ENCODE measurements around the gene C10orf53. TPM values are rescaled to one million over a fixed set of nuclear protein-coding genes. Genes with fewer than 3 reads are reported as not detected.

C10orf53 gene
- total RNA-seq, 2 experiments from 2014 or later, result not detected

- H3K9me3 ChIP-seq (ENCODE audit: control insufficient read depth in 1 of 2, insufficient read depth in 1 of 2, low read length in 2 of 2), result peaks cover 0 to 15% of the 10 kb centered on the region in 2 experiments
- peaks cover 26 to 45% of the 10 kb centered on the region in 2 experiments for H3K27me3 ChIP-seq (ENCODE audit: control insufficient read depth in 1 of 2, insufficient read depth in 2 of 2, low read length in 2 of 2)
- H3K27me3 Mint-ChIP-seq, result peaks cover 72% of the 10 kb centered on the region
- no peak overlapping the region for H3K27ac ChIP-seq (ENCODE audit: low read depth in 1 of 2, low read length in 2 of 2)
- H3K4me3 ChIP-seq (ENCODE audit: low read length), result no peak overlapping the region
- H3K4me1 Mint-ChIP-seq (ENCODE audit: low read depth), result no peaks in the 10 kb centered on the region
- POLR2A ChIA-PET, result no interaction called here
- no peaks in the 10 kb centered on the region for H3K36me3 ChIP-seq (ENCODE audit: insufficient read depth, low read length)
- peaks cover 6% of the 10 kb centered on the region for H3K9me3 Mint-ChIP-seq
- ATAC-seq (ENCODE audit: poor library complexity) (no peak), DNase-seq (no peak)
- no peaks in the 10 kb centered on the region for H3K4me1 ChIP-seq (ENCODE audit: insufficient read depth, low read length)
- TF ChIP-seq CTCF (IDR thresholded peaks at IDR 0.05), result no peak
- no peaks in the 10 kb centered on the region for H3K36me3 Mint-ChIP-seq (ENCODE audit: low read depth)
- H3K27ac Mint-ChIP-seq, result no peak overlapping the region
- intact Hi-C loops (cut with DNase I, micrococcal nuclease), result no loop called here
- CTCF ChIA-PET, result no interaction called here
- H3K4me3 Mint-ChIP-seq, result no peak overlapping the region
These were observed 9.5 kb downstream of the C10orf53 start for GRCh38 chr10:49688920-49689319.

- ATAC-seq (ENCODE audit: poor library complexity) (no peak), DNase-seq (no peak)
- H3K4me3 Mint-ChIP-seq, result no peak overlapping the region
- ChIA-PET CTCF (no interaction called here), POLR2A (no interaction called here)
- peaks cover 79% of the 10 kb centered on the region for H3K27me3 Mint-ChIP-seq
- H3K9me3 Mint-ChIP-seq, result peaks cover 6% of the 10 kb centered on the region
- Histone ChIP-seq H3K27me3 (ENCODE audit: control insufficient read depth in 1 of 2, insufficient read depth in 2 of 2, low read length in 2 of 2) (peaks cover 26 to 45% of the 10 kb centered on the region in 2 experiments), H3K36me3 (ENCODE audit: insufficient read depth, low read length) (no peaks in the 10 kb centered on the region), H3K9me3 (ENCODE audit: control insufficient read depth in 1 of 2, insufficient read depth in 1 of 2, low read length in 2 of 2) (peaks cover 0 to 15% of the 10 kb centered on the region in 2 experiments), H3K27ac (ENCODE audit: low read depth in 1 of 2, low read length in 2 of 2) (no peak overlapping the region), H3K4me3 (ENCODE audit: low read length) (no peak overlapping the region), H3K4me1 (ENCODE audit: insufficient read depth, low read length) (no peaks in the 10 kb centered on the region)
- no peak for TF ChIP-seq CTCF (IDR thresholded peaks at IDR 0.05)
- H3K4me1 Mint-ChIP-seq (ENCODE audit: low read depth), result no peaks in the 10 kb centered on the region
- intact Hi-C loops (cut with DNase I, micrococcal nuclease), result no loop called here
- no peaks in the 10 kb centered on the region for H3K36me3 Mint-ChIP-seq (ENCODE audit: low read depth)
- H3K27ac Mint-ChIP-seq, result no peak overlapping the region
These were observed 10.5 kb downstream of the C10orf53 start for GRCh38 chr10:49689882-49690510.

- intact Hi-C loops (cut with DNase I, micrococcal nuclease), result no loop called here
- Mint-ChIP-seq H3K4me1 (ENCODE audit: low read depth) (no peaks in the 10 kb centered on the region), H3K9me3 (peaks cover 3% of the 10 kb centered on the region), H3K27me3 (peaks cover 83% of the 10 kb centered on the region), H3K27ac (no peak overlapping the region), H3K36me3 (ENCODE audit: low read depth) (no peaks in the 10 kb centered on the region), H3K4me3 (no peak overlapping the region)
- CTCF ChIA-PET, result no interaction called here
- ATAC-seq (ENCODE audit: poor library complexity) (no peak), DNase-seq (no peak)
- Histone ChIP-seq H3K4me3 (ENCODE audit: low read length) (no peak overlapping the region), H3K4me1 (ENCODE audit: insufficient read depth, low read length) (no peaks in the 10 kb centered on the region), H3K27me3 (ENCODE audit: control insufficient read depth in 1 of 2, insufficient read depth in 2 of 2, low read length in 2 of 2) (peaks cover 26 to 45% of the 10 kb centered on the region in 2 experiments), H3K36me3 (ENCODE audit: insufficient read depth, low read length) (no peaks in the 10 kb centered on the region), H3K27ac (ENCODE audit: low read depth in 1 of 2, low read length in 2 of 2) (no peak overlapping the region), H3K9me3 (ENCODE audit: control insufficient read depth in 1 of 2, insufficient read depth in 1 of 2, low read length in 2 of 2) (peaks cover 0 to 15% of the 10 kb centered on the region in 2 experiments)
- TF ChIP-seq CTCF (IDR thresholded peaks at IDR 0.05), result no peak
- POLR2A ChIA-PET, result no interaction called here
These were observed 11.4 kb downstream of the C10orf53 start for GRCh38 chr10:49690698-49691356.
